ENCODE data around the gene KIF1A. TPM values are rescaled to one million over a fixed set of nuclear protein-coding genes. Genes with fewer than 3 reads are reported as not detected.
A peak's percentile ranks its signal among the peaks of the same experiment; 100 is the strongest.

KIF1A gene, protein sequence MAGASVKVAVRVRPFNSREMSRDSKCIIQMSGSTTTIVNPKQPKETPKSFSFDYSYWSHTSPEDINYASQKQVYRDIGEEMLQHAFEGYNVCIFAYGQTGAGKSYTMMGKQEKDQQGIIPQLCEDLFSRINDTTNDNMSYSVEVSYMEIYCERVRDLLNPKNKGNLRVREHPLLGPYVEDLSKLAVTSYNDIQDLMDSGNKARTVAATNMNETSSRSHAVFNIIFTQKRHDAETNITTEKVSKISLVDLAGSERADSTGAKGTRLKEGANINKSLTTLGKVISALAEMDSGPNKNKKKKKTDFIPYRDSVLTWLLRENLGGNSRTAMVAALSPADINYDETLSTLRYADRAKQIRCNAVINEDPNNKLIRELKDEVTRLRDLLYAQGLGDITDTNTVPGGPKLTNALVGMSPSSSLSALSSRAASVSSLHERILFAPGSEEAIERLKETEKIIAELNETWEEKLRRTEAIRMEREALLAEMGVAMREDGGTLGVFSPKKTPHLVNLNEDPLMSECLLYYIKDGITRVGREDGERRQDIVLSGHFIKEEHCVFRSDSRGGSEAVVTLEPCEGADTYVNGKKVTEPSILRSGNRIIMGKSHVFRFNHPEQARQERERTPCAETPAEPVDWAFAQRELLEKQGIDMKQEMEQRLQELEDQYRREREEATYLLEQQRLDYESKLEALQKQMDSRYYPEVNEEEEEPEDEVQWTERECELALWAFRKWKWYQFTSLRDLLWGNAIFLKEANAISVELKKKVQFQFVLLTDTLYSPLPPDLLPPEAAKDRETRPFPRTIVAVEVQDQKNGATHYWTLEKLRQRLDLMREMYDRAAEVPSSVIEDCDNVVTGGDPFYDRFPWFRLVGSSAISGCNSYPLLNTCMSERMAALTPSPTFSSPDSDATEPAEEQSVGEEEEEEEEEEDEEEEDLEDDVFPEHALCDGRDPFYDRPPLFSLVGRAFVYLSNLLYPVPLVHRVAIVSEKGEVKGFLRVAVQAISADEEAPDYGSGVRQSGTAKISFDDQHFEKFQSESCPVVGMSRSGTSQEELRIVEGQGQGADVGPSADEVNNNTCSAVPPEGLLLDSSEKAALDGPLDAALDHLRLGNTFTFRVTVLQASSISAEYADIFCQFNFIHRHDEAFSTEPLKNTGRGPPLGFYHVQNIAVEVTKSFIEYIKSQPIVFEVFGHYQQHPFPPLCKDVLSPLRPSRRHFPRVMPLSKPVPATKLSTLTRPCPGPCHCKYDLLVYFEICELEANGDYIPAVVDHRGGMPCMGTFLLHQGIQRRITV (N-terminal part only)
- total RNA-seq (ENCODE audit: low replicate concordance), result 29.9 and 41.1 TPM in 2 replicates

DNA sequence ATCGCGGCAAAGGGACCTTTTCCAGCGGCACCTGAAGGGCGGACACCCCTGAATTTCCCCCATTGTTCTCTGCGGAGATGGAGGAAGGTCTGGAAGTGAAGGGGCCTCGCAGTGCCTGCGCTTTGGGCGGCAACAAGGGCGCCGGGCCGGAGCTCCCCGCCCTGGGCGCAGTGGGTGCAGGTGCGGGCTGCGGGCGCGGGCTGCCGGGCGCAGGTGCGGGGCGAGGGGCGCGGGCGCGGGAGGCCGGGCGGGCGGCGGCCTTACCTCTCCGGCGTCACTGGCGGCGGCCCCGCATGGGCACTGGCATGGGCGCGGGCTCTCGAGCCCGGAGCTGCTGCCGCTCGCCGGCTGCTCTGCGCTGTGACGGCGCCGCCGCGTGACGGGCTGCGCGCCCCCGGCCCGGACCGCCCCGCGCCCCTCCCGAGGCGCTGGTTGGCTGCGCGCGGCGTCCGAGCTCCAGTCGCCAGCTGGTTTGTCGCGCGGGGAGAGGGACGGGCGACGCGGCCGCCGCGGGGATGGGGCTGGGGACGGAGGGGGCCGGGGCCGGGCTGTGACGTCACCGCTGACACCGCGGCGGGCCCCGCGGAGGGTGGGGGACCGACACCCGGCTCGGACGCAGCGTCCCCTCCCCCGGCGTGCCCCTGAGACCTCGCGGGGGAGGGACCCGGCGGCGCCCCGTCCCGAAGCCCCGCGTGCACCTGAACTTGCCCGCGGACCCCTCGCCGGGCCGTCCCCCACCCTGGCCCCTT lies at the start of gene KIF1A:
Gene KIF1A (minus strand): TSS at position 362 of the 749 bp plus-strand sequence. CDS start 22,467 bp downstream, outside the sequence.
- Histone ChIP-seq H3K27ac (no peak within 1 kb of the TSS), H3K4me1 (peaks cover 13% of the 10 kb centered on the region), H3K9ac (no peak within 1 kb of the TSS), H3F3A (ENCODE audit: low read depth) (peaks cover 29% of the 10 kb centered on the region), H3K79me2 (ENCODE audit: low read depth) (peaks cover 47% of the 10 kb centered on the region), H3K4me3 (peak within 1 kb of the TSS; percentile 97), H3K9me3 (ENCODE audit: low read depth) (no peaks in the 10 kb centered on the region), H4K20me1 (ENCODE audit: low read depth) (peaks cover 29% of the 10 kb centered on the region), H3K36me3 (no peaks in the 10 kb centered on the region), H3K27me3 (peaks cover 63% of the 10 kb centered on the region), H2AFZ (replicated peaks) (peak within 1 kb of the TSS; percentile 88), H3K4me2 (peak within 1 kb of the TSS; percentile 92)
- TF ChIP-seq, protein P1, sequence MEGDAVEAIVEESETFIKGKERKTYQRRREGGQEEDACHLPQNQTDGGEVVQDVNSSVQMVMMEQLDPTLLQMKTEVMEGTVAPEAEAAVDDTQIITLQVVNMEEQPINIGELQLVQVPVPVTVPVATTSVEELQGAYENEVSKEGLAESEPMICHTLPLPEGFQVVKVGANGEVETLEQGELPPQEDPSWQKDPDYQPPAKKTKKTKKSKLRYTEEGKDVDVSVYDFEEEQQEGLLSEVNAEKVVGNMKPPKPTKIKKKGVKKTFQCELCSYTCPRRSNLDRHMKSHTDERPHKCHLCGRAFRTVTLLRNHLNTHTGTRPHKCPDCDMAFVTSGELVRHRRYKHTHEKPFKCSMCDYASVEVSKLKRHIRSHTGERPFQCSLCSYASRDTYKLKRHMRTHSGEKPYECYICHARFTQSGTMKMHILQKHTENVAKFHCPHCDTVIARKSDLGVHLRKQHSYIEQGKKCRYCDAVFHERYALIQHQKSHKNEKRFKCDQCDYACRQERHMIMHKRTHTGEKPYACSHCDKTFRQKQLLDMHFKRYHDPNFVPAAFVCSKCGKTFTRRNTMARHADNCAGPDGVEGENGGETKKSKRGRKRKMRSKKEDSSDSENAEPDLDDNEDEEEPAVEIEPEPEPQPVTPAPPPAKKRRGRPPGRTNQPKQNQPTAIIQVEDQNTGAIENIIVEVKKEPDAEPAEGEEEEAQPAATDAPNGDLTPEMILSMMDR (IDR thresholded peaks at IDR 0.05), result no peak
- TF ChIP-seq EZH2 (IDR thresholded peaks at IDR 0.05) (no peak), EZH2phosphoT487 (IDR thresholded peaks at IDR 0.05) (no peak)
- Mint-ChIP-seq H3K27me3 (ENCODE audit: insufficient read depth, low read depth) (peaks cover 27% of the 10 kb centered on the region), H3K36me3 (peaks cover 5% of the 10 kb centered on the region), H3K4me3 (peak within 1 kb of the TSS; percentile 84), H3K27ac (no peak within 1 kb of the TSS), H3K9me3 (peaks cover 9% of the 10 kb centered on the region), H3K4me1 (peaks cover 8% of the 10 kb centered on the region)
- DNase-seq (ENCODE audit: low spot score), result peak; percentile 90

DNA sequence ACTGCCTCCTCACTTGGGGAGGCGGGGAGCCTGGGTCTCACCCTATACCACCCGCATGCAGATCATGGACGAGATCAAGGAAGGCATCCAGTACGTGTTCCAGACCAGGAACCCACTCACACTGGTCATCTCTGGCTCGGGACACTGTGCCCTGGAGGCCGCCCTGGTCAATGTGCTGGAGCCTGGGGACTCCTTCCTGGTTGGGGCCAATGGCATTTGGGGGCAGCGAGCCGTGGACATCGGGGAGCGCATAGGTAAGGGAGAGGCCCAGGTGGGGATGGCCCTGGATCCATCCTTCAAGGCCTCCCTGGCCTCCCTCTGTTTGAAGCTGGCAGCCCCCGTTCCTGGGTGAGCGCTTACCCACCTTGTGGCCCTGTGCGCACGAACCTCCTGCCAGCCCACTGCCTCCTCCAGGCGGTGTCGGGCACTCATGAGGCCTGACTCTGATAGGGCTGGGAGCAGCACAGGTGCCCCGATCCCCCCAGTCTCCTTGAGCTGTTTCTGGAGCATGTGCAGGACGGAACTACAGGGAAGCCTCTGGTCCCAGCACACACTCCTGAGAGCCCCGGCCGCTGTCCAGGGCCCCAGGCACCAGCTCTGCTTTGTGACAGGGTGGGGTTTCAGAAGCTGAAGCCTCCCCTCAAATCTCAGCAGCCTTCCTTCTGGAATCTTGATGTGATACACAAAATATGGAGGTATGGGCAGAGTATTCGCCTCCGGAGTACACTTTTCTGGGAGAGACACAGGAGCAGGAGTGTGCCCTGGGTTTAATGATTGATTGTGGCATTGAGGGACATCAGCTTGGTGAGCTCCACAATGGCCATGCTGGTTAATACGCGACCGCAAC lies 49.3 kb upstream of the KIF1A start:
- no peak overlapping the region for H3K4me3 ChIP-seq
- Mint-ChIP-seq H3K9me3 (no peaks in the 10 kb centered on the region), H3K27me3 (ENCODE audit: insufficient read depth, low read depth) (peaks cover 3% of the 10 kb centered on the region), H3K4me1 (peaks cover 10% of the 10 kb centered on the region), H3K4me3 (no peak overlapping the region), H3K27ac (no peak overlapping the region), H3K36me3 (no peaks in the 10 kb centered on the region)
- no peak overlapping the region for H3K27ac ChIP-seq
- no peak for TF ChIP-seq EZH2 (IDR thresholded peaks at IDR 0.05)
- TF ChIP-seq, protein P1 (IDR thresholded peaks at IDR 0.05), result no peak
- no peak for TF ChIP-seq EZH2phosphoT487 (IDR thresholded peaks at IDR 0.05)
- no peaks in the 10 kb centered on the region for H3F3A ChIP-seq (ENCODE audit: low read depth)
- H3K36me3 ChIP-seq, result no peaks in the 10 kb centered on the region
- no peak overlapping the region for H2AFZ ChIP-seq (replicated peaks)
- no peak overlapping the region for H3K9ac ChIP-seq
- DNase-seq (ENCODE audit: low spot score), result no peak
- no peaks in the 10 kb centered on the region for H4K20me1 ChIP-seq (ENCODE audit: low read depth)
- no peak overlapping the region for H3K4me2 ChIP-seq
- H3K9me3 ChIP-seq (ENCODE audit: low read depth), result no peaks in the 10 kb centered on the region
- no peaks in the 10 kb centered on the region for H3K4me1 ChIP-seq
- no peaks in the 10 kb centered on the region for H3K27me3 ChIP-seq
- no peaks in the 10 kb centered on the region for H3K79me2 ChIP-seq (ENCODE audit: low read depth)
